Suprapubic skin (tissue), 4 donors: ENCODE results near the gene NUCB1. TPM values are rescaled to one million over a fixed set of nuclear protein-coding genes. Genes with fewer than 3 reads are reported as not detected.
"Not testable (repeated sequence)": the region's sequence is repeated elsewhere in the genome, so short reads cannot be mapped to it uniquely, and the experiment has no call there.

Experiments
- DNase-seq, 2 donors: peaks; one replicate each; pipeline ENCODE4 v3.0.0-alpha.2; 2019; ENCODE audit warnings: low spot score in 2 of 2
- H3K27ac ChIP-seq: fragments of 200-600 bp; sonication (generic); one replicate; pipeline ENCODE4 v1.5.1; 2019
- H3K27me3 ChIP-seq: fragments of 200-600 bp; sonication (generic); one replicate; pipeline ENCODE4 v1.5.1; 2019
- H3K36me3 ChIP-seq: fragments of 200-600 bp; sonication (generic); one replicate; pipeline ENCODE4 v1.5.1; 2019
- H3K4me1 ChIP-seq: fragments of 200-600 bp; sonication (generic); one replicate; pipeline ENCODE4 v1.5.1; 2019
- H3K4me3 ChIP-seq: fragments of 200-600 bp; sonication (generic); one replicate; pipeline ENCODE4 v1.5.1; 2019; ENCODE audit warnings: mild to moderate bottlenecking
- H3K9me3 ChIP-seq: fragments of 200-600 bp; sonication (generic); one replicate; pipeline ENCODE4 v1.5.1; 2019
- CTCF ChIP-seq, 2 donors: fragments of 200-600 bp in 1 of 2; fragments of 450-650 bp in 1 of 2; sonication (generic) in 1 of 2; IDR thresholded peaks; one replicate each; pipeline ENCODE4 v1.5.1; 2016 to 2019; ENCODE audit warnings: antibody characterized with exemption in 2 of 2, mild to moderate bottlenecking in 1 of 2, moderate library complexity in 1 of 2
- EP300 ChIP-seq: sonication (generic); formaldehyde crosslinking; IDR thresholded peaks from one replicate; pipeline ENCODE4 v1.6.1; 2017; ENCODE audit warnings: antibody characterized with exemption
- POLR2A ChIP-seq, 2 donors: fragments of 450-650 bp; IDR thresholded peaks; one replicate each; pipeline ENCODE4 v1.6.1; 2017; ENCODE audit warnings: antibody characterized with exemption in 2 of 2, mild to moderate bottlenecking in 2 of 2, moderate library complexity in 2 of 2
- POLR2AphosphoS5 ChIP-seq, 3 donors: sonication (generic); formaldehyde crosslinking; IDR thresholded peaks; one replicate each; pipeline ENCODE4 v1.6.1; 2017; ENCODE audit warnings: antibody characterized with exemption in 3 of 3
- WGBS: methylation state at CpG from one replicate; pipeline ENCODE4 v1.1.5; 2018; 5-methylcytosine and 5-hydroxymethylcytosine counted together
- total RNA-seq, 4 donors: library from RNA; depleted of rRNA; stranded (reverse); fragments of >200 nt; gene quantifications; one replicate each; pipeline ENCODE4 v1.1.0, GENCODE V29; 2016

NUCB1 gene
- total RNA-seq, 4 donors from 2014 or later, result 132 to 220 (median 204) TPM

- WGBS, result 82% methylated on average over 30 of the region's 30 CpGs
- no peak for TF ChIP-seq EP300
- no peak for TF ChIP-seq POLR2AphosphoS5 (IDR thresholded peaks at IDR 0.05)
- no peak for TF ChIP-seq POLR2A (IDR thresholded peaks at IDR 0.05)
- no peak for TF ChIP-seq CTCF (IDR thresholded peaks at IDR 0.05)
- Histone ChIP-seq H3K4me3 (no peak overlapping the region), H3K36me3 (peaks cover 13% of the 10 kb centered on the region), H3K27me3 (no peaks in the 10 kb centered on the region), H3K27ac (no peak overlapping the region), H3K4me1 (peaks cover 15% of the 10 kb centered on the region), H3K9me3 (no peaks in the 10 kb centered on the region)
- no peak for DNase-seq
These were observed 18.1 kb upstream of the NUCB1 start for GRCh38 chr19:48881741-48882657.

- WGBS, result 96% methylated on average over 7 of the region's 7 CpGs
- Histone ChIP-seq H3K27me3 (no peaks in the 10 kb centered on the region), H3K27ac (no peak overlapping the region), H3K4me3 (no peak overlapping the region), H3K9me3 (no peaks in the 10 kb centered on the region), H3K36me3 (no peaks in the 10 kb centered on the region), H3K4me1 (peaks cover 6% of the 10 kb centered on the region)
- no peak for DNase-seq
- TF ChIP-seq POLR2A (IDR thresholded peaks at IDR 0.05) (no peak), CTCF (IDR thresholded peaks at IDR 0.05) (no peak), EP300 (no peak), POLR2AphosphoS5 (IDR thresholded peaks at IDR 0.05) (no peak)
These were observed 16.4 kb upstream of the NUCB1 start for GRCh38 chr19:48883726-48884125.

DNA sequence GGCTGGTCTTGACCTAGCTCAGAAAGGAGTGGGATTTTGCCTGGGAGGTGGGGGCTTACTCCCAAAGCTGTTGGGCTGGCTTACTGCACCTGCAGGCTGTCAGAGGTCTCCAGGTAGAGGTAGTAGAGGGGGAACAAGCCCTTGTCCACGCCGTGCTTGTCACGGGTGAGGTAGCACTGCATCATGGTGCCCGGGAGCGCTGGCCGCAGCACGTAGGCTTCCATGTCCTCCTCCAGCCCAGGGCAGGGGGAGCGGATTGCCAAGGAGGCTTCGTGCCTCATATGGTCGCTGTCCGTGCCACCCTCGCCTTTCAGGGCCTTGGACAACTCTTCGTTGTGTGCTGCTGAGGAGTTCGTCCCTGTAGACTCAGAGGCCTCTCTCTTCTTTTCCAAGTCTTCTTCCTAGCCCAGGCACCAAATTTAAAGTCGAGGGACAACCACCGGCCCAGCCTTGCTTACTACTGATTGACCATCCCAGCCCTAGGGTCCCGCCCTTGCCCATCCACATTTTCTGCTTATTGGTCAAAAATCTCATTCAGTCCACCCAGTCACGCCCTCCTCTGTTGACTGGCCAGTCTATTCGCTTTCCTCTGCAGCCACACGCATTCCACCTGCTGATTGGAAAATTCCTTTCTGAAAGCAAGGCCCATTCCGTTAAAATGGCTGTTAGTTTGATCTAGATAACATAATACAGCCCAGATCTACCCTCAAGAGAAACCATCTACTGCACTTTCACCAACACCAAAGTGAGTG is 12.1 kb upstream of the NUCB1 start:
- H3K9me3 ChIP-seq, result no peaks in the 10 kb centered on the region
- no peak overlapping the region for H3K4me3 ChIP-seq
- no peak for TF ChIP-seq CTCF (IDR thresholded peaks at IDR 0.05)
- no peak for TF ChIP-seq POLR2A (IDR thresholded peaks at IDR 0.05)
- H3K27ac ChIP-seq, result no peak overlapping the region
- H3K27me3 ChIP-seq, result no peaks in the 10 kb centered on the region
- H3K4me1 ChIP-seq, result no peaks in the 10 kb centered on the region
- DNase-seq, result no peak
- WGBS, result 93% methylated on average over 18 of the region's 21 CpGs
- H3K36me3 ChIP-seq, result no peaks in the 10 kb centered on the region

GRCh38 chr19:48889496-48889895 is 10.6 kb upstream of the NUCB1 start:
- not testable (repeated sequence) for H3K27me3 ChIP-seq, H3K9me3 ChIP-seq, DNase-seq, H3K27ac ChIP-seq, H3K4me1 ChIP-seq, H3K36me3 ChIP-seq, H3K4me3 ChIP-seq
- WGBS, result 77% methylated on average over 1 of the region's 3 CpGs

DNA sequence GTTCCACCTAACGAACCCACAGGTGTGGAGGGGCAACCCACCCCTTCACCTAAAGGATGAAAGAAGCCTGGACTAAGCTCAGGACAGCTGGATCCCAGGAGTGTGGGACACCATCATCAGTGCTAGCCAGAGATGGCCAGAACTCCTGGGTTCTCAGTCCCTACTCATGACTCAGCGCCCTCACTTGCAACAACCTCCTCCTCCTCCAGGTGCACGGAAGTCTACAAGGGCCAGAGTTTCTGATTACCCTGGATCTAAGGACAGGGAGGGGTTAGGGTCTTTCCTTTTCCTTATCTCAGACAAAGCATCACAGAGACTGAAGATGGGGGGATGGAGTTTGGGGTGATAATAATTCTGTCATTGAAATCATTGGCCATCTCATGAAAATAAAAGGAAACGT is 9.6 kb upstream of the NUCB1 start:
- Histone ChIP-seq H3K4me1 (peaks cover 4% of the 10 kb centered on the region), H3K27me3 (no peaks in the 10 kb centered on the region), H3K4me3 (no peak overlapping the region), H3K9me3 (no peaks in the 10 kb centered on the region), H3K36me3 (no peaks in the 10 kb centered on the region), H3K27ac (no peak overlapping the region)
- WGBS, result 84% methylated on average over 4 of the region's 4 CpGs
- TF ChIP-seq CTCF (IDR thresholded peaks at IDR 0.05), result no peak
- no peak for TF ChIP-seq EP300
- no peak for TF ChIP-seq POLR2A (IDR thresholded peaks at IDR 0.05)
- TF ChIP-seq POLR2AphosphoS5 (IDR thresholded peaks at IDR 0.05), result no peak
- no peak for DNase-seq
